HepG2 (cell line): ENCODE results near the gene PKDREJ. TPM values are rescaled to one million over a fixed set of nuclear protein-coding genes. Genes with fewer than 3 reads are reported as not detected.

Experiments used
- ARID3A ChIP-seq: IDR thresholded peaks from 2 replicates; pipeline ENCODE4 v1.6.1; 2012; ENCODE audit warnings: low read depth, low read length, improper control_type of control experiment
- DR1 ChIP-seq: sonication (generic); formaldehyde crosslinking; IDR thresholded peaks from 2 replicates; pipeline ENCODE4 v1.8.0; 2021; ENCODE audit warnings: mild to moderate bottlenecking, missing genetic modification reagents, inconsistent platforms
- HOMEZ ChIP-seq: IDR thresholded peaks from 2 replicates; pipeline ENCODE4 v1.6.1; 2016; ENCODE audit warnings: low read depth
- KAT2B ChIP-seq: fragments of 150-350 bp; IDR thresholded peaks from 2 replicates; pipeline ENCODE4 v1.6.1; 2014; ENCODE audit warnings: low read depth, low read length, borderline replicate concordance
- KMT2B ChIP-seq: IDR thresholded peaks from 2 replicates; pipeline ENCODE4 v1.6.1; 2016; ENCODE audit warnings: missing genetic modification reagents, missing compliant biosample characterization
- PPARG ChIP-seq: conservative IDR thresholded peaks from 2 replicates; pipeline ENCODE4 v1.6.1; 2016; ENCODE audit warnings: missing biosample characterization, missing genetic modification reagents
- SIN3A ChIP-seq: IDR thresholded peaks from 2 replicates; pipeline ENCODE4 v1.6.1; 2011; ENCODE audit warnings: low read depth, mild to moderate bottlenecking, control low read depth, low read length, borderline replicate concordance
- SP140L ChIP-seq: sonication (generic); formaldehyde crosslinking; IDR thresholded peaks from 2 replicates; pipeline ENCODE4 v1.4.0; 2020; ENCODE audit warnings: missing genetic modification reagents, borderline replicate concordance
- TFE3 ChIP-seq: IDR thresholded peaks from 2 replicates; pipeline ENCODE4 v1.6.1; 2016
- YY1 ChIP-seq: IDR thresholded peaks from 2 replicates; pipeline ENCODE4 v1.6.1; 2011; ENCODE audit warnings: low read length, low read depth, moderate library complexity, mild to moderate bottlenecking; ENCODE audit not compliant: insufficient read depth, insufficient replicate concordance
- ZBTB38 ChIP-seq: sonication (generic); formaldehyde crosslinking; IDR thresholded peaks from 2 replicates; pipeline ENCODE4 v1.5.1; 2020; ENCODE audit warnings: mild to moderate bottlenecking, missing genetic modification reagents
- ZNF142 ChIP-seq: sonication (generic); formaldehyde crosslinking; IDR thresholded peaks from 2 replicates; pipeline ENCODE4 v1.4.0; 2020; ENCODE audit warnings: missing genetic modification reagents
- ZNF205 ChIP-seq: IDR thresholded peaks from 2 replicates; pipeline ENCODE4 v1.6.1; 2018; ENCODE audit warnings: missing biosample characterization, missing genetic modification reagents
- ZNF589 ChIP-seq: sonication (generic); formaldehyde crosslinking; conservative IDR thresholded peaks from 2 replicates; pipeline ENCODE4 v1.8.0; 2022; ENCODE audit warnings: mild to moderate bottlenecking, moderate library complexity, missing genetic modification reagents
- ZSCAN31 ChIP-seq: sonication (generic); formaldehyde crosslinking; IDR thresholded peaks from 2 replicates; pipeline ENCODE4 v1.5.0; 2020; ENCODE audit warnings: low read depth, mild to moderate bottlenecking, missing genetic modification reagents
- polyA plus RNA-seq, 8 experiments: library from polyadenylated mRNA; depleted of rRNA in 3 of 8; stranded (reverse) in 7 of 8; unstranded in 1 of 8; fragments of >200 nt; fragmentation: Illumina TruSeq in 4 of 8; extraction: Trizol in 4 of 8; gene quantifications; 2 replicates each; pipeline versions ENCODE4 v1.2.1 to v1.2.3, GENCODE V29; 2011 to 2016; ENCODE audit warnings: low read depth in 4 of 8, missing spikeins in 1 of 8, mixed read lengths in 1 of 8; ENCODE audit not compliant: insufficient read depth in 1 of 8
- total RNA-seq, 5 experiments: library from RNA; depleted of rRNA; stranded (reverse); fragments of >200 nt; fragmentation: Illumina TruSeq; extraction: Trizol; gene quantifications; 2 replicates each; pipeline ENCODE4 v1.2.3, GENCODE V29; 2016; ENCODE audit warnings: low read depth in 1 of 5

Gene PKDREJ
- total and polyA plus RNA-seq, 2 of the 13 experiments (the other 11 are each of a cell fraction or from before 2014, with no cell fraction given): not detected

- TF ChIP-seq ZNF142 (CRISPR knock-in tag): peak; percentile 92
- peak; percentile 48; the same call in 1 of the 2 replicates for TF ChIP-seq KMT2B (CRISPR knock-in tag)
- peak; percentile 60; the same call in 1 of the 2 replicates for TF ChIP-seq ZNF205 (CRISPR knock-in tag)
- peak; percentile 82; the same call in 1 of the 2 replicates for TF ChIP-seq ZNF589 (CRISPR knock-in tag)
- TF ChIP-seq TFE3 (CRISPR knock-in tag): peak; percentile 46; the same call in 1 of the 2 replicates
- TF ChIP-seq YY1: peak; percentile 93
- no peak for TF ChIP-seq ARID3A
- TF ChIP-seq KAT2B: no peak
- no peak; the same call in 1 of the 2 replicates for TF ChIP-seq DR1 (CRISPR knock-in tag)
- TF ChIP-seq PPARG: peak; percentile 7; the same call in 1 of the 2 replicates
- TF ChIP-seq SP140L (CRISPR knock-in tag): peak; percentile 87; the same call in 1 of the 2 replicates
- TF ChIP-seq ZSCAN31 (CRISPR knock-in tag): no peak
- TF ChIP-seq HOMEZ: 0 out of 2 replicates have a peak, but pooled peaks have one; percentile 8
- peak; percentile 74; the same call in 1 of the 2 replicates for TF ChIP-seq SIN3A
- TF ChIP-seq ZBTB38 (CRISPR knock-in tag): peak; percentile 61; the same call in 1 of the 2 replicates
Observed at GRCh38 chr22:46267431-46268279, 4.5 kb upstream of the PKDREJ start, which contains the start of gene TTC38 (continued).
